Pancreas (tissue), 10 donors: ENCODE results near the gene CUTC. TPM values are rescaled to one million over a fixed set of nuclear protein-coding genes. Genes with fewer than 3 reads are reported as not detected.

Experiments used
- ATAC-seq, 4 donors: fragments of 200-7000 bp; cut with Tn5 transposase; one replicate each; pipeline versions ENCODE4 v1.8.0 to v1.9.1; 2020; ENCODE audit warnings: mild to moderate bottlenecking in 4 of 4, moderate library complexity in 4 of 4
- DNase-seq, 6 donors: peaks; one replicate each; pipeline ENCODE4 v3.0.0-alpha.2; 2020
- FAIRE-seq: peaks from 2 replicates; lab custom pipeline; 2012; peaks lifted over from hg19 to GRCh38; lab: Jason Lieb, UNC
- H3K27ac ChIP-seq, 4 donors: fragments of 200-600 bp; sonication (generic); 1 replicate in 3 of 4; 2 replicates in 1 of 4; pipeline versions ENCODE4 v1.5.0 to v1.8.0; 2020
- H3K27me3 ChIP-seq, 4 donors: fragments of 200-600 bp; one replicate each; pipeline ENCODE4 v1.8.0; 2021
- H3K36me3 ChIP-seq, 3 donors: fragments of 200-600 bp; sonication (generic) in 1 of 3; one replicate each; pipeline versions ENCODE4 v1.5.0 to v1.8.0; 2020 to 2021
- H3K4me1 ChIP-seq, 3 donors: fragments of 200-600 bp; one replicate each; pipeline ENCODE4 v1.8.0; 2021
- H3K4me3 ChIP-seq, 4 donors: fragments of 200-600 bp; sonication (generic) in 2 of 4; one replicate each; pipeline versions ENCODE4 v1.5.0 to v1.8.0; 2020 to 2021
- H3K9me3 ChIP-seq, 4 donors: fragments of 200-600 bp; one replicate each; pipeline ENCODE4 v1.8.0; 2021
- CTCF ChIP-seq, 4 donors: fragments of 200-600 bp; sonication (generic) in 3 of 4; IDR thresholded peaks; one replicate each; pipeline versions ENCODE4 v1.5.0 to v1.8.0; 2021; ENCODE audit warnings: antibody characterized with exemption in 4 of 4
- WGBS, 2 donors: extraction: QIAGEN DNeasy Blood & Tissue Kit; methylation state at CpG; one replicate each; pipeline ENCODE4 v1.1.7; 2013; 5-methylcytosine and 5-hydroxymethylcytosine counted together
- intact Hi-C, 3 donors: fragments of 100-400 bp; cut with DNase I; formaldehyde crosslinking; loops; one replicate each; pipeline versions ENCODE4 v1.11.1 to v1.14.2; 2022
- polyA plus RNA-seq, 2 donors: library from polyadenylated mRNA; stranded (reverse); fragments of 200-250 nt; gene quantifications; one replicate each; pipeline ENCODE4 v1.2.3, GENCODE V29; 2013
- total RNA-seq, 6 donors: library from RNA; stranded (reverse); fragmentation: NEBNext Ultra II Directional in 4 of 6; extraction: Animal tissue kit (Norgen Biotek cat#: 25700) in 4 of 6; gene quantifications; one replicate each; pipeline versions ENCODE4 v1.2.1 to v1.2.4, GENCODE V29; 2021 to 2023
- donor health status: healthy with polysubstance abuse.
- donor health status: DM: no; HTN: no; CAD: no; lungs with moderate emphysema.
- donor health status: DM: no; HTN: no; CAD: no.
- donor health status: control.
- donor health status: control.
- donor health status: Bipolar disorder and iron deficiency.
- donor health status: DM: yes; HTN: yes; CAD: no.
- donor health status: DM: no; HTN: no; CAD: no.
- donor health status: DM: no; HTN: no; CAD: no.
- donor health status: DM: yes; HTN: yes; CAD: no.

The CUTC gene
- total and polyA plus RNA-seq, 8 donors: 5.4 to 14.5 (median 8.6) TPM

DNA sequence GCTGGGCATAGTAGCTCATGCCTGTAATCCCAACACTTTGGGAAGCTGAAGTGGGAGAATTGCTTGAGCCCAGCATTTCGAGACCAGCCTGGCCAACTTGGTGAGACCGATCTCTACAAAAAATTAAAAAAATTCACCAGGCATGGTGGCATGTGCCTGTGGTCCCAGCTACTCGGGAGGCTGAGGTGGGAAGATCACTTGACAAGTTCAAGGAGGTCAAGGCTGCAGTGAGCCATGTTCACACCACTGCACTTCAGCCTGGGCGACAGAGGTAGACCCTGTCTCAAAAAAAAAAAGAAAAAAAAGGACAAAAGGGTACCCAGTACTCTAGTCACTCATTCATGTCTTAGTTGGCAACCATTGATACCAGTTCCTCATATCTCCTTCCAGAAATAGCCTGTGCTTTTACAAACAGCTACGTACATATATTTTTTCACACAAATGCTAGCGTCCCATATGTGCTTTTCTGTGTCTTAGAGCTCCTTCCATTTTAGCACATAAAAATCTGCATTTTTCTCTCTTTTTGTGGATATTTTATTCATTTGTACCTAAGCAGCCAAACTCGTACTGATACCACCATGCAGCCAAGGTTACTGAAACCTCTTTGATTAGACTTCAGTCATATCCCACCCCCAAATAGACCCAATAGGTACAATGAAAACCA, 55.9 kb downstream of the CUTC start:
- no peaks in the 10 kb centered on the region for H3K9me3 ChIP-seq
- FAIRE-seq (no peak), DNase-seq (no peak), ATAC-seq (no peak)
- 79 to 86% methylated on average over 7 of the region's 7 CpGs for WGBS, 2 donors
- no peak overlapping the region for H3K27ac ChIP-seq
- intact Hi-C loops: no loop called here
- no peaks in the 10 kb centered on the region for H3K36me3 ChIP-seq
- no peak for TF ChIP-seq CTCF (IDR thresholded peaks at IDR 0.05)
- no peak overlapping the region for H3K4me3 ChIP-seq
- no peaks in the 10 kb centered on the region for H3K27me3 ChIP-seq
- no peaks in the 10 kb centered on the region for H3K4me1 ChIP-seq

DNA sequence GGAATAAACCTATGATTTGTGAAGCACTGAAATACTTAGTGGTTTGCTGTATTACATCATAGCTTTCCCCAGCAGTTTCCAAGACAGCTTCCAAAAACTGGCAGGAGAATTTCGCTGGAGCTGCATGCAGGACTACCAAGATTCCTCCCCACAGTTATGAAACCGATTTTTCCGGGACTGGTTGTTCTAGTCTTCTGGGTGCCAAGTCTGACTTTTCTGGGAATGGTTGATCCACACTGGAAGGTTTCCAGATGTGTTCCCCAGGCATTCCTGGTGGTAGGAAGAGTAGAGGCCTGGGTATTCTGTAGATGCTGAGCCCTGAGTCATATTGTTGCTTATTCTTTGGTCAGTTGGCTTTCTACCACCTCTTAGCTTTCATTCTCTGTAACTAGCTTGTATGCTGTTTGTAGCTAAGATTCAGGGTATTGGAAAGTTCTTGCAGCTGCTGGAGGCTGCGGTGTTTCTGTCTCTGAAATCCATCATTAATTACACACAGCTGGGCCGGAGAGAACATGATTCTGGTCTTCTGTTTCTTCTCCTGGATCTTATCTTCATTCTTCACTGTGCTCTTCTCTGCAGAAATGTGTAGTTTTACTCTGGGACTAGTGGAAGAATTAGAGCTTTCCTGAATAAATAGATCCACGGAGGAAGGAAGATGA, 56.7 kb downstream of the CUTC start:
- Histone ChIP-seq H3K9me3 (no peaks in the 10 kb centered on the region), H3K4me3 (no peak overlapping the region), H3K36me3 (no peaks in the 10 kb centered on the region), H3K27me3 (no peaks in the 10 kb centered on the region), H3K4me1 (no peaks in the 10 kb centered on the region), H3K27ac (no peak overlapping the region)
- TF ChIP-seq CTCF (IDR thresholded peaks at IDR 0.05): no peak
- DNase-seq (peak in 1 of 6 donors; percentile 12), ATAC-seq (peak in 3 of 4 donors; percentile 43 to 60 (median 58)), FAIRE-seq (no peak)
- intact Hi-C loops: no loop called here
- WGBS, 2 donors: 79 to 80% methylated on average over 6 of the region's 6 CpGs

DNA sequence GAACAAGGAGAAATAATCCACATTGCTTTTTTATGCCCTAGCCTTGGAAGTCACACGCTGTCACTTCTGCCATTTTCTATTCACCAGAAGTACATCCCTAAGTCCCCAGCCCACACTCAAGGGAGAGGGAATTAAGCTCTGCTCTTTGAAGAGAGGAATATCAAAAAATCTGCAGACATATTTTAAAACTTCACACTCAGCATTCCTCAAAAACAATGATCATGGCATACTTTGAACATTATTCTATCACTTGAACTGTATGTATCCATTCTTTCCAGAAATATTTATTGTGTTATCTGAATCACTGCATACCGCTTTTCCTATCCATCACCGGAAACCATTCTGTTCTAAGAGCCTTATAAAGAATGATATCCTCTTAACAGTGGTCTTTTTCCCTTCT, 59.8 kb downstream of the CUTC start:
- intact Hi-C loops: no loop called here
- H3K4me3 ChIP-seq: no peak overlapping the region
- H3K4me1 ChIP-seq: no peaks in the 10 kb centered on the region
- WGBS, 2 donors: 93% methylated on average over 3 of the region's 3 CpGs
- H3K36me3 ChIP-seq: no peaks in the 10 kb centered on the region
- no peaks in the 10 kb centered on the region for H3K9me3 ChIP-seq
- no peak for TF ChIP-seq CTCF (IDR thresholded peaks at IDR 0.05)
- DNase-seq (no peak), ATAC-seq (no peak), FAIRE-seq (no peak)
- H3K27me3 ChIP-seq: no peaks in the 10 kb centered on the region
- no peak overlapping the region for H3K27ac ChIP-seq

- ATAC-seq (no peak), FAIRE-seq (no peak), DNase-seq (no peak)
- intact Hi-C loops: no loop called here
- H3K27me3 ChIP-seq: no peaks in the 10 kb centered on the region
- 92 to 96% methylated on average over 4 of the region's 4 CpGs for WGBS, 2 donors
- H3K27ac ChIP-seq: no peak overlapping the region
- H3K9me3 ChIP-seq: no peaks in the 10 kb centered on the region
- no peak for TF ChIP-seq CTCF (IDR thresholded peaks at IDR 0.05)
- H3K36me3 ChIP-seq: no peaks in the 10 kb centered on the region
- H3K4me1 ChIP-seq: no peaks in the 10 kb centered on the region
- H3K4me3 ChIP-seq: no peak overlapping the region
Measured at GRCh38 chr10:99793819-99794218, 61.8 kb downstream of the CUTC start.

GRCh38 chr10:99796928-99797327, 64.9 kb downstream of the CUTC start:
- ATAC-seq (no peak), FAIRE-seq (no peak)
- WGBS, 2 donors: 78 to 87% methylated on average over 6 of the region's 6 CpGs

More at GRCh38 chr10:99796928-99797327, 64.9 kb downstream of the CUTC start:
- Histone ChIP-seq H3K36me3 (no peaks in the 10 kb centered on the region), H3K4me1 (no peaks in the 10 kb centered on the region), H3K27me3 (no peaks in the 10 kb centered on the region), H3K4me3 (no peak overlapping the region), H3K9me3 (no peaks in the 10 kb centered on the region), H3K27ac (no peak overlapping the region)
- intact Hi-C loops: no loop called here
- TF ChIP-seq CTCF (IDR thresholded peaks at IDR 0.05): no peak
- DNase-seq: no peak
